ENCODE data around the gene MCOLN3. TPM values are rescaled to one million over a fixed set of nuclear protein-coding genes. Genes with fewer than 3 reads are reported as not detected.

Gene MCOLN3
- total RNA-seq, 2 donors from 2014 or later = 0.98 to 1.1 TPM

DNA sequence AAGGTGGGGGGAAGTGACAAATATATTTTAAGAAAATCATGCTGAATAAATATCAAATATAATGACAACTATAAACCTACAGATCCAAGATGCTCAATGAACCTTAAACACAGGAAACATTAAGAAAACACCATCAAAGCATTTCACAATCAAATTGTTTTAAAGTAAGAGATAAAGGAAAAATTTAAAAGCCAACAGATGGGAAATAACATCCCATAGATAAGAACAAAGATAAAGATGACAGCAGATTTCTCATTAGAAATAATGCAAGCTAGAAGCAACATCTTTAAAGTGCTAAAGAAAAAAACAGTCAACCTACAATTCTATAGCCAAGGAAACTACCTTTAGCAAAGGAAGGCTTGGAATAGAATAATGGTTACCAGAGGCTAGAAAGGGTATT lies 17.8 kb downstream of the MCOLN3 start:
- Histone ChIP-seq H3K4me3 (no peak overlapping the region), H3K9me3 (no peaks in the 10 kb centered on the region), H3K27me3 (no peaks in the 10 kb centered on the region), H3K4me1 (no peaks in the 10 kb centered on the region), H3K27ac (no peak overlapping the region), H3K36me3 (no peaks in the 10 kb centered on the region), H3K9ac (ENCODE audit: low read depth in 2 of 2, low read length in 2 of 2) (no peak overlapping the region)
- no peak for DNase-seq
- TF ChIP-seq, protein P1, sequence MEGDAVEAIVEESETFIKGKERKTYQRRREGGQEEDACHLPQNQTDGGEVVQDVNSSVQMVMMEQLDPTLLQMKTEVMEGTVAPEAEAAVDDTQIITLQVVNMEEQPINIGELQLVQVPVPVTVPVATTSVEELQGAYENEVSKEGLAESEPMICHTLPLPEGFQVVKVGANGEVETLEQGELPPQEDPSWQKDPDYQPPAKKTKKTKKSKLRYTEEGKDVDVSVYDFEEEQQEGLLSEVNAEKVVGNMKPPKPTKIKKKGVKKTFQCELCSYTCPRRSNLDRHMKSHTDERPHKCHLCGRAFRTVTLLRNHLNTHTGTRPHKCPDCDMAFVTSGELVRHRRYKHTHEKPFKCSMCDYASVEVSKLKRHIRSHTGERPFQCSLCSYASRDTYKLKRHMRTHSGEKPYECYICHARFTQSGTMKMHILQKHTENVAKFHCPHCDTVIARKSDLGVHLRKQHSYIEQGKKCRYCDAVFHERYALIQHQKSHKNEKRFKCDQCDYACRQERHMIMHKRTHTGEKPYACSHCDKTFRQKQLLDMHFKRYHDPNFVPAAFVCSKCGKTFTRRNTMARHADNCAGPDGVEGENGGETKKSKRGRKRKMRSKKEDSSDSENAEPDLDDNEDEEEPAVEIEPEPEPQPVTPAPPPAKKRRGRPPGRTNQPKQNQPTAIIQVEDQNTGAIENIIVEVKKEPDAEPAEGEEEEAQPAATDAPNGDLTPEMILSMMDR (IDR thresholded peaks at IDR 0.05) = no peak
- intact Hi-C loops (cut with DNase I) = no loop called here

DNA sequence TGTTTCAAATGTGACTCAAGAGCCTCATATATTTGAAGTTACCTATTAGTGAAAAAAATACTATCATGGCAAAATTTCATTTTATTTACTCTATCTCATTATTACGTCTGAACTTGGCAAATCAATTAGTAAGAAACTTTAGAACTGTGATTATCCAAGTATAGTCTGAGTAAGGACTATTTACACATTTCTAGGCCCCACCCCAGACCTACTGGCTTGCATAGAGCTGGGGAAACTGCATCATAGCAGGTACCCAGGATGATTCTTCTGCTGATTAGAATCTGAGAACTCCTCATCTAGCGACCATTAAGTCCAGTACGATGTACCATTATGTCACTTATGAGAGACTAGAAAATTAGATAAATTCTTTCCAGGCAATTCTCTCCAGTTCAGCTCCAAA lies 20.1 kb downstream of the MCOLN3 start:
- Histone ChIP-seq H3K27ac (no peak overlapping the region), H3K4me1 (no peaks in the 10 kb centered on the region), H3K36me3 (no peaks in the 10 kb centered on the region), H3K27me3 (no peaks in the 10 kb centered on the region), H3K9me3 (no peaks in the 10 kb centered on the region), H3K4me3 (no peak overlapping the region), H3K9ac (ENCODE audit: low read depth in 2 of 2, low read length in 2 of 2) (no peak overlapping the region)
- TF ChIP-seq, protein P1 (IDR thresholded peaks at IDR 0.05) = no peak
- intact Hi-C loops (cut with DNase I) = loop anchor here (5.0 kb wide), 1 partner anchor 81 kb away; no protein-coding TSS in a partner anchor
- no peak for DNase-seq

DNA sequence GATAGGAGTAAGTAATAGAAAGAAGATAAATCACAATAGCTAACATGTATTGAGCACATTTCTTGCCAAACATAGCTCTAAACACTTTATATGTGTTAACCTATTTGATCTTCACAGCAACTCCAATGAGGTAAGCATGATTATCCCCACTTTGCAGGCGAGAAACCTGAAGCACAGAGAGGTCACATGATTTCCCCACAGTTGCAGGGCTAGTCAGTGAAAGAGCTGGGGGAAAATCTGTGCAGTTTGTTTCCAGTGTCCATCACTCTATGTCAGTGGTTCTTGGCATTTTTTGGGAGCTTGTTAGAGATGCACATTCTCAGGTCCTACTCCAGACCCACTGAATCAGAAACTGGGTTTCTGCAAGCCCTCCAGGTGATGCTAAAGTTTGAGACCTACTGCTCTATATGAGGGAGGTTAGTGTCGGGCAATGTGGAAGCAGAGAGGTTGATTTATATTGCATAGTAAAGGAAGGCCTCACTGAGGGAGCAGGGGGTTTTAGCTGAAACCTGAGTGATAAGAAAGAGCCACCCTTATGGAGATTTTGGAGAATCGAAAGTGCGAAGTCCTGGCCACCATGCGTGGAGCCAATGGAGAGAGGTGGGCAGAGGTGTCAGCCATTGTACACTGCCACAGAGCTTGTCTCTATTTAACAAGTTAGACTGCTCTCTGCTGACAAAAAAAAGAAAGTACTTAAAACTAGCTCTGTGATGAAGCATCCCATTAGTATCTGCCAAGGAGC lies 20.9 kb downstream of the MCOLN3 start:
- H3K4me1 ChIP-seq = no peaks in the 10 kb centered on the region

DNA sequence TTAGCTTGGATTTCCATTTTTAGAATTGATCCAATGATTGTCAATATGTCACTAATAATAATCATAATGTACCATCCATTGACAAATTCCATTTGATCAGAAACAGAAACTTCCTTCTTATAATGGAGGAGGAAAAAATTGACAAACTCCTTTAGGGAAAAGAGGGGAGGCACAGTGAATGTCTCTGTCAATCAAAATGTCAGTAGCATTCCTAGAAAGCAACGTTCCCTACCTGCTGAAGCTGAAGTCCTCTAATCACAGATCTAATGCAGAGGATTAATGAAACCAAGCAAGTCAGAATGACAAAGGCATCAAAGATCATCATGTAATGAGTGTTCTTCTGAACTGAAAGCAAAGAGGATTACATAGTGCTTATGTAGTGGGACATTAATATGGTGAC lies 22.4 kb downstream of the MCOLN3 start:
- Histone ChIP-seq H3K9me3 (no peaks in the 10 kb centered on the region), H3K4me3 (no peak overlapping the region), H3K36me3 (no peaks in the 10 kb centered on the region), H3K4me1 (no peaks in the 10 kb centered on the region), H3K27ac (no peak overlapping the region), H3K27me3 (no peaks in the 10 kb centered on the region), H3K9ac (ENCODE audit: low read depth in 2 of 2, low read length in 2 of 2) (no peak overlapping the region)
- TF ChIP-seq, protein P1 (IDR thresholded peaks at IDR 0.05) = no peak
- no peak for DNase-seq
- intact Hi-C loops (cut with DNase I) = loop anchor here (5.0 kb wide), 1 partner anchor 79 kb away; no protein-coding TSS in a partner anchor

More for the DNA sequence above, 20.9 kb downstream of the MCOLN3 start:
- Histone ChIP-seq H3K36me3 (no peaks in the 10 kb centered on the region), H3K27ac (no peak overlapping the region), H3K27me3 (no peaks in the 10 kb centered on the region), H3K4me3 (no peak overlapping the region), H3K9me3 (no peaks in the 10 kb centered on the region), H3K9ac (ENCODE audit: low read depth in 2 of 2, low read length in 2 of 2) (no peak overlapping the region)
- TF ChIP-seq, protein P1 (IDR thresholded peaks at IDR 0.05) = no peak
- intact Hi-C loops (cut with DNase I) = loop anchor here (5.0 kb wide), 1 partner anchor 80 kb away; no protein-coding TSS in a partner anchor
- DNase-seq = no peak

DNA sequence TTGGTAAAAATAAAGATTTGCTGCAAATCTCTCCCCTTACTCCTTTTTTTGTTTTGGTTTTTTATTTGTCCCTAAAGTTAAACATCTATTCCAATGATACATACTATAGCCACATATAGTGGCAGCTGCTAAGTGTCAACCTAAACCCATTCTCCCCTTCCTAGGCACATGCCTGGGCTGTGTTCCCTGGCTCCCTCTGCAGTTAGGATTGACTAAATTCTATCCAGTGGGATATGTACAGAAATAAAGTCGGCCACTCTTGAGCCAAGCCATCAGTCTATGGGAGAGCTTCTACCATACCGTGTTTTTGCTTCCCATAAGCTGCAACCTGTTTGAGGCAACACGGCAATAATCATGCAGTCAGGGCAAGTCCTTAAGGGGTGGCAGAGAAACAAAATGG lies 23.6 kb downstream of the MCOLN3 start:
- H3K4me1 ChIP-seq = no peaks in the 10 kb centered on the region
- no peak for DNase-seq
- H3K27ac ChIP-seq = no peak overlapping the region
- TF ChIP-seq, protein P1 (IDR thresholded peaks at IDR 0.05) = no peak
- intact Hi-C loops (cut with DNase I) = loop anchor here (5.0 kb wide), 1 partner anchor 77 kb away; no protein-coding TSS in a partner anchor
- no peaks in the 10 kb centered on the region for H3K27me3 ChIP-seq
- no peak overlapping the region for H3K9ac ChIP-seq (ENCODE audit: low read depth in 2 of 2, low read length in 2 of 2)
- no peaks in the 10 kb centered on the region for H3K36me3 ChIP-seq
- H3K4me3 ChIP-seq = no peak overlapping the region
- H3K9me3 ChIP-seq = no peaks in the 10 kb centered on the region
